Fibroblast of villous mesenchyme (primary cell): ENCODE data around the gene ENTPD6. TPM values are rescaled to one million over a fixed set of nuclear protein-coding genes. Genes with fewer than 3 reads are reported as not detected.

Experiments used
- DNase-seq: peaks from one replicate; pipeline ENCODE4 v3.0.0-alpha.2; 2010; ENCODE audit warnings: low read depth
- H3K4me3 ChIP-seq: 2 replicates; pipeline ENCODE4 v1.5.1; 2011; ENCODE audit warnings: low read depth, mild to moderate bottlenecking, low read length
- total RNA-seq: library from RNA; depleted of rRNA; stranded (reverse); fragments of >200 nt; gene quantifications from 2 replicates; pipeline ENCODE4 v1.2.3, GENCODE V29; 2012
- TF ChIP-seq, protein P1 (sequence below): IDR thresholded peaks from 2 replicates; pipeline ENCODE4 v1.5.1; 2012; ENCODE audit warnings: low read depth, mild to moderate bottlenecking, low read length; ENCODE audit not compliant: insufficient read depth

ENTPD6 gene
- total RNA-seq, 1 donor, result 38.4 TPM

DNA sequence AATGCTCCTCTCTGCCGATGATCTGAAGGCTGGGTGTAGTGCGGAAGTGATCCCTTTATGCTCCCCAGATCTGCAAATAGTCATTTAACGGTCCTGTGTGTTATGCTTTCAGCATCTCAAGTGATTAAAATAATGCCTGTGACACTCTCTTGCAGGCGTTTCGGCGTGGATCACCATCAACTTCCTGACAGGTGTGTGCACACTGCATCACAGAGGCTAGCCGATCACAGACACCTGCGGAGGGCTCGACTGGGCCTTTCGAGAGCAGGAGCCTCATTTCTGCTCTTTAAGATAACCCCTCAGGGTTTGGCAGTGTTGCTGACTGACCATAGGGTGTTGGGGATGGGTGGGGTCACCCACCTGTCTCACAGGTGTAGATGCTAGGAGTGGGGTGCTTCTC, 20.0 kb downstream of the ENTPD6 start:
- no peak overlapping the region for H3K4me3 ChIP-seq
- TF ChIP-seq, protein P1, sequence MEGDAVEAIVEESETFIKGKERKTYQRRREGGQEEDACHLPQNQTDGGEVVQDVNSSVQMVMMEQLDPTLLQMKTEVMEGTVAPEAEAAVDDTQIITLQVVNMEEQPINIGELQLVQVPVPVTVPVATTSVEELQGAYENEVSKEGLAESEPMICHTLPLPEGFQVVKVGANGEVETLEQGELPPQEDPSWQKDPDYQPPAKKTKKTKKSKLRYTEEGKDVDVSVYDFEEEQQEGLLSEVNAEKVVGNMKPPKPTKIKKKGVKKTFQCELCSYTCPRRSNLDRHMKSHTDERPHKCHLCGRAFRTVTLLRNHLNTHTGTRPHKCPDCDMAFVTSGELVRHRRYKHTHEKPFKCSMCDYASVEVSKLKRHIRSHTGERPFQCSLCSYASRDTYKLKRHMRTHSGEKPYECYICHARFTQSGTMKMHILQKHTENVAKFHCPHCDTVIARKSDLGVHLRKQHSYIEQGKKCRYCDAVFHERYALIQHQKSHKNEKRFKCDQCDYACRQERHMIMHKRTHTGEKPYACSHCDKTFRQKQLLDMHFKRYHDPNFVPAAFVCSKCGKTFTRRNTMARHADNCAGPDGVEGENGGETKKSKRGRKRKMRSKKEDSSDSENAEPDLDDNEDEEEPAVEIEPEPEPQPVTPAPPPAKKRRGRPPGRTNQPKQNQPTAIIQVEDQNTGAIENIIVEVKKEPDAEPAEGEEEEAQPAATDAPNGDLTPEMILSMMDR, result no peak
- DNase-seq, result no peak

GRCh38 chr20:25216199-25216945, 20.9 kb downstream of the ENTPD6 start:
- no peak for DNase-seq
- TF ChIP-seq, protein P1, result no peak
- no peak overlapping the region for H3K4me3 ChIP-seq

DNA sequence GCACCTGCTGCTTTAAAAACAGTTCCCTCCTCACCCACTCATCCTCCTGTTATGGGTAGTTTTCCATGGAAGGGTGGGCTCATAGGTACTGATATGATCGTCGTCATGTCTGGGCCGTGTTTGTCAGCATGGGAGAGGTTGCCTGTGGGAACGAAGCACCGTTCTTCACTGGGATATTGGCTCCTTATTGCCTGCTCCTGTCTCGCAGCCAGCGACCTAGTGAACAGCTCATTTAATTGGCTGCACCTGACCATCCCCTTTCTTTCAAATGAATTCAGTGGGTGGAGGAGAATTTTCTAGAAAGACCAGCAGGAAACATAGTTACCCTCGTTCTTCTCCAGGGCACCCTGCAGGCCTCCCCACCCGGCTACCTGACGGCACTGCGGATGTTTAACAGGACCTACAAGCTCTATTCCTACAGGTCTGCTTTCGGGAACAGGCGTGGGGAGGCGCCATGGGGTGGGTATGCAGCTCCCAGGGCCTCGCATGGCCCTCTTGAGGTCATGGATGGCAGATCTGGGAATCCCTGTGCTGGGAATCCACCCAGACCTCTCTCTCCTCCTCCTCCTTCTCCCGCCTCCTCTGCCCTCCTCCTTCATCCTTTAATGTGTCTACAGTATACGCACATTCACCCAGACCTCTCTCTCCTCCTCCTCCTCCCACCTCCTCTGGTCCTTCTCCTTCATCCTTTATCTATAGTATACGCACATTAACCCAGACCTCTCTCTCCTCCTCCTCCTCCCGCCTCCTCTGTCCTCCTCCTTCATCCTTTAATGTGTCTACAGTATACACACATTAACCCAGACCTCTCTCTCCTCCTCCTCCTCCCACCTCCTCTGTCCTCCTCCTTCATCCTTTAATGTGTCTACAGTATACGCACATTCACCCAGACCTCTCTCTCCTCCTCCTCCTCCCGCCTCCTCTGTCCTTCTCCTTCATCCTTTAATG, 21.9 kb downstream of the ENTPD6 start:
- TF ChIP-seq, protein P1, result no peak
- no peak overlapping the region for H3K4me3 ChIP-seq
- no peak for DNase-seq

DNA sequence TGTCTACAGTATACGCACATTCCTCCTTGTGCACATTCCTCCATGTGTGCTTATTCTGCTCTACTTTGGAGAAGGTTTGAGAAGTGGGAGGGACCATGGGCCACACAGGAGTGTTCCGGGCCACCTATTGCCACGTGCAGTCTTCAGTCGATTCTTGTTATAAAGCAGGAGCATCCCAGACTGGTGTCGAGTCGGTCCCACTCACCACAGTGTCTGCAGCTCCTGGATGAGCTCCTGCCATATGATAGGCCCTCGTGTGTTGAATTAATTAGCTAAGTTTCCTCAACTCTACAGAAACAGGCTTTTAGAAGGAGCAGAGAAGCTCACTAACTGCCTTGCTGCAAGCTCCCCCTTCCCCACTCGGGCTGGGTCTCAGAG, 22.6 kb downstream of the ENTPD6 start:
- TF ChIP-seq, protein P1, result no peak
- DNase-seq, result no peak
- H3K4me3 ChIP-seq, result no peak overlapping the region

GRCh38 chr20:25218492-25218891, 23.0 kb downstream of the ENTPD6 start:
- no peak for DNase-seq
- TF ChIP-seq, protein P1, result no peak
- H3K4me3 ChIP-seq, result no peak overlapping the region

DNA sequence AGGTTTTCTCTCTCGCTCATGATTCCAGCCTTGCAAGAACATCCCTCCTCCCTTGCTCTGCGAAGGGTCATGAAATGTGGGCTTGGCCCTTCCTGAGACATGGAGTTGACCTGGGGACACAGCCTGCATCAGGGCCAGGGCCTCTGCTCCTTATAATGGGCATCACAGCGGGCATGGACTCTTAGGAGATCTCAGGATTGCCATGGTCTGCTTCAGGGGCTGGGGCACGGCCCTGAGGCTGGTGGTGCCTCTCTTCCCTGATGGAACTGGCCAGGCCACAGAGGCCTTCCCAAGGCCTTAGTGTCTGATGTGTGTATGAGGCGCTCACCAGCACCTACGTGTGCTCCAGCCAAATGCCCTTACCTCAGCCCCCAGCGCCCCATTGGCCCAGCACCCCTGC, 23.9 kb downstream of the ENTPD6 start:
- no peak for DNase-seq
- no peak overlapping the region for H3K4me3 ChIP-seq
- TF ChIP-seq, protein P1, result no peak
